ENCODE data around the gene NFAM1. TPM values are rescaled to one million over a fixed set of nuclear protein-coding genes. Genes with fewer than 3 reads are reported as not detected.

The NFAM1 gene
- total and polyA plus RNA-seq, 2 of the 13 experiments (the other 11 are each of a cell fraction or from before 2014, with no cell fraction given), result 0.03 TPM; not detected in 1

GRCh38 chr22:42340829-42341383 lies 91.3 kb downstream of the NFAM1 start:
- no peaks in the 10 kb centered on the region for H3K36me3 ChIP-seq (replicated peaks in 1 of 2; ENCODE audit: control insufficient read depth in 1 of 2, insufficient read depth in 2 of 2, low read length in 2 of 2)
- intact Hi-C loops (cut with micrococcal nuclease; ENCODE audit: unreplicated experiment) (no loop called here), in situ Hi-C loops (cut with HindIII; ENCODE audit: extremely low pct_ligation_motif_present, low pct_unique_long_range_greater_than_20kb) (no loop called here)
- no peak overlapping the region for H3K4me3 ChIP-seq (replicated peaks in 1 of 3; ENCODE audit: insufficient read depth in 1 of 3, low read depth in 2 of 3, low read length in 3 of 3)
- no peaks in the 10 kb centered on the region for H3K79me2 ChIP-seq (ENCODE audit: insufficient read depth, low read length)
- peaks cover 8 to 46% of the 10 kb centered on the region in 2 experiments for H3K27me3 ChIP-seq (ENCODE audit: control insufficient read depth in 1 of 2, insufficient read depth in 2 of 2, low read length in 2 of 2)
- 47% methylated on average over 15 of the region's 26 CpGs for WGBS (ENCODE audit: low lambda C conversion rate)
- no peaks in the 10 kb centered on the region for H3K9me3 ChIP-seq (ENCODE audit: low read length)
- ATAC-seq (no peak), FAIRE-seq (no peak), DNase-seq (ENCODE audit: low spot score) (no peak)
- BruUV-seq (replicated peaks), result no TSS peak
- no peak overlapping the region for H3K9ac ChIP-seq (ENCODE audit: insufficient read depth, low read depth, low read length)
- H3K27ac ChIP-seq (ENCODE audit: extremely low read length, insufficient read depth, low read length), result no peak overlapping the region
- no peak overlapping the region for H2AFZ ChIP-seq (ENCODE audit: low read length)
- H4K20me1 ChIP-seq (ENCODE audit: insufficient read depth, low read length), result no peaks in the 10 kb centered on the region
- CTCF ChIA-PET (ENCODE audit: low intra/inter-chr PET ratio, low total read pairs), result no interaction called here
- no peaks in the 10 kb centered on the region for H3K4me1 ChIP-seq (ENCODE audit: insufficient read depth, low read length)
- no peak overlapping the region for H3K4me2 ChIP-seq (ENCODE audit: low read depth, low read length)
- TF ChIP-seq, protein P1, sequence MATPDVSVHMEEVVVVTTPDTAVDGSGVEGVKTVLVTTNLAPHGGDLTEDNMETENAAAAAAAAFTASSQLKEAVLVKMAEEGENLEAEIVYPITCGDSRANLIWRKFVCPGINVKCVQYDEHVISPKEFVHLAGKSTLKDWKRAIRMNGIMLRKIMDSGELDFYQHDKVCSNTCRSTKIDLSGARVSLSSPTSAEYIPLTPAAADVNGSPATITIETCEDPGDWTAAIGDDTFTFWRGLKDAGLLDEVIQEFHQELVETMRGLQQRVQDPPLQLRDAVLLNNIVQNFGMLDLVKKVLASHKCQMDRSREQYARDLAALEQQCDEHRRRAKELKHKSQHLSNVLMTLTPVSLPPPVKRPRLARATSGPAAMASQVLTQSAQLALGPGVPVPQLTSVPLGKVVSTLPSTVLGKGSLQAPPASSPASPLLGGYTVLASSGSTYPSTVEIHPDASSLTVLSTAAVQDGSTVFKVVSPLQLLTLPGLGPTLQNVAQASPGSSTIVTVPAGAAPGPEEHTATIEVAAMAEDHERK (CRISPR knock-in tag; IDR thresholded peaks at IDR 0.05; ENCODE audit: low read depth), result no peak
- TF ChIP-seq ZC3H4 (CRISPR knock-in tag; IDR thresholded peaks at IDR 0.05; ENCODE audit: borderline replicate concordance), result no peak
- TF ChIP-seq NFYC (CRISPR knock-in tag; IDR thresholded peaks at IDR 0.05), result no peak
- POLR2A ChIA-PET, result no interaction called here

GRCh38 chr22:42340150-42340549 lies 92.1 kb downstream of the NFAM1 start:
- Histone ChIP-seq H3K4me1 (ENCODE audit: insufficient read depth, low read length) (no peaks in the 10 kb centered on the region), H2AFZ (ENCODE audit: low read length) (no peak overlapping the region), H3K9me3 (ENCODE audit: low read length) (no peaks in the 10 kb centered on the region), H3K79me2 (ENCODE audit: insufficient read depth, low read length) (no peaks in the 10 kb centered on the region), H3K4me2 (ENCODE audit: low read depth, low read length) (no peak overlapping the region), H3K27ac (ENCODE audit: extremely low read length, insufficient read depth, low read length) (no peak overlapping the region), H3K36me3 (replicated peaks in 1 of 2; ENCODE audit: control insufficient read depth in 1 of 2, insufficient read depth in 2 of 2, low read length in 2 of 2) (no peaks in the 10 kb centered on the region), H4K20me1 (ENCODE audit: insufficient read depth, low read length) (no peaks in the 10 kb centered on the region), H3K4me3 (replicated peaks in 1 of 3; ENCODE audit: insufficient read depth in 1 of 3, low read depth in 2 of 3, low read length in 3 of 3) (no peak overlapping the region), H3K9ac (ENCODE audit: insufficient read depth, low read depth, low read length) (no peak overlapping the region), H3K27me3 (ENCODE audit: control insufficient read depth in 1 of 2, insufficient read depth in 2 of 2, low read length in 2 of 2) (peaks cover 7 to 42% of the 10 kb centered on the region in 2 experiments)
- POLR2A ChIA-PET, result no interaction called here
- DNase-seq (ENCODE audit: low spot score) (no peak), ATAC-seq (no peak), FAIRE-seq (no peak)
- no TSS peak for BruUV-seq (replicated peaks)
- CTCF ChIA-PET (ENCODE audit: low intra/inter-chr PET ratio, low total read pairs), result no interaction called here
- intact Hi-C loops (cut with micrococcal nuclease; ENCODE audit: unreplicated experiment) (no loop called here), in situ Hi-C loops (cut with HindIII; ENCODE audit: extremely low pct_ligation_motif_present, low pct_unique_long_range_greater_than_20kb) (no loop called here)
- no peak for TF ChIP-seq MIER2 (CRISPR knock-in tag; IDR thresholded peaks at IDR 0.05)
- TF ChIP-seq NCOA2 (CRISPR knock-in tag; IDR thresholded peaks at IDR 0.05), result no peak
- no peak for TF ChIP-seq ARID4A (CRISPR knock-in tag; IDR thresholded peaks at IDR 0.05; ENCODE audit: borderline replicate concordance)
- TF ChIP-seq, protein P2, sequence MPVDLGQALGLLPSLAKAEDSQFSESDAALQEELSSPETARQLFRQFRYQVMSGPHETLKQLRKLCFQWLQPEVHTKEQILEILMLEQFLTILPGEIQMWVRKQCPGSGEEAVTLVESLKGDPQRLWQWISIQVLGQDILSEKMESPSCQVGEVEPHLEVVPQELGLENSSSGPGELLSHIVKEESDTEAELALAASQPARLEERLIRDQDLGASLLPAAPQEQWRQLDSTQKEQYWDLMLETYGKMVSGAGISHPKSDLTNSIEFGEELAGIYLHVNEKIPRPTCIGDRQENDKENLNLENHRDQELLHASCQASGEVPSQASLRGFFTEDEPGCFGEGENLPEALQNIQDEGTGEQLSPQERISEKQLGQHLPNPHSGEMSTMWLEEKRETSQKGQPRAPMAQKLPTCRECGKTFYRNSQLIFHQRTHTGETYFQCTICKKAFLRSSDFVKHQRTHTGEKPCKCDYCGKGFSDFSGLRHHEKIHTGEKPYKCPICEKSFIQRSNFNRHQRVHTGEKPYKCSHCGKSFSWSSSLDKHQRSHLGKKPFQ (CRISPR knock-in tag; IDR thresholded peaks at IDR 0.05; ENCODE audit: insufficient replicate concordance), result no peak
- 83% methylated on average over 2 of the region's 3 CpGs for WGBS (ENCODE audit: low lambda C conversion rate)
